Renal pelvis (tissue), 4 donors: Measurements from ENCODE around the gene HEXA. TPM values are rescaled to one million over a fixed set of nuclear protein-coding genes. Genes with fewer than 3 reads are reported as not detected.

ENCODE experiments used
- DNase-seq: peaks from one replicate; pipeline ENCODE4 v3.0.0-alpha.2; 2013
- polyA plus RNA-seq, 3 donors: library from polyadenylated mRNA; unstranded; fragments of 120-200 nt; gene quantifications; one replicate each; pipeline ENCODE4 v1.2.1, GENCODE V29; 2013; ENCODE audit not compliant: insufficient read length in 3 of 3

The HEXA gene
- polyA plus RNA-seq, 3 donors, result 109 to 119 (median 117) TPM

- no peak for DNase-seq
Observed at GRCh38 chr15:72334842-72335241, 41.0 kb downstream of the HEXA start.

GRCh38 chr15:72331021-72331420 is 44.8 kb downstream of the HEXA start:
- DNase-seq, result no peak

GRCh38 chr15:72323752-72324151 is 52.1 kb downstream of the HEXA start:
- DNase-seq, result no peak

GRCh38 chr15:72319985-72320671 is 55.7 kb downstream of the HEXA start, which contains the start of gene CELF6:
CELF6 (minus strand) TSS chr15:72320157; CDS start chr15:72319874, 283 bp downstream.
- DNase-seq, result peak; percentile 89

GRCh38 chr15:72319360-72319984 is 56.3 kb downstream of the HEXA start:
- DNase-seq, result peak; percentile 83

- no peak for DNase-seq
Observed at GRCh38 chr15:72318408-72318942, 57.3 kb downstream of the HEXA start.

- no peak for DNase-seq
Observed at GRCh38 chr15:72315706-72316370, 60.0 kb downstream of the HEXA start.

GRCh38 chr15:72313881-72314280 is 61.9 kb downstream of the HEXA start:
- DNase-seq, result no peak

GRCh38 chr15:72313448-72313840 is 62.4 kb downstream of the HEXA start:
- DNase-seq, result no peak

GRCh38 chr15:72312605-72313447 is 63.0 kb downstream of the HEXA start:
- DNase-seq, result peak; percentile 41

- no peak for DNase-seq
Observed at GRCh38 chr15:72307026-72307425, 68.8 kb downstream of the HEXA start.

- peak; percentile 11 for DNase-seq
Observed at GRCh38 chr15:72306211-72306785, 69.5 kb downstream of the HEXA start.

GRCh38 chr15:72304596-72304995 is 71.2 kb downstream of the HEXA start:
- no peak for DNase-seq

GRCh38 chr15:72302955-72303354 is 72.9 kb downstream of the HEXA start:
- DNase-seq, result no peak

Other genes with a start within 250 kb of the HEXA start
- gene GRAMD2A, start 178.2 kb downstream of the HEXA start, polyA plus RNA-seq, result 10 to 100 TPM in 2 of 3 donors, 1 to 10 TPM in 1; 6.6 to 21.3 (median 14.8) TPM
- gene PKM, start 144.8 kb downstream of the HEXA start, polyA plus RNA-seq, result 100 to 1,000 TPM; 625 to 751 (median 695) TPM
- gene PARP6, start 103.5 kb downstream of the HEXA start, polyA plus RNA-seq, result 100 to 1,000 TPM in 2 of 3 donors, 10 to 100 TPM in 1; 86.9 to 133 (median 133) TPM
- gene CELF6, start 55.9 kb downstream of the HEXA start, polyA plus RNA-seq, result 1 to 10 TPM; 3.5 to 5.2 (median 5.0) TPM
- not detected for gene TMEM202, start 22.3 kb upstream of the HEXA start, polyA plus RNA-seq
- 100 to 1,000 TPM; 169 to 199 (median 186) TPM for gene ARIH1, start 98.3 kb upstream of the HEXA start, polyA plus RNA-seq